GM12891 (cell line): ENCODE measurements around the gene DHRS9.

Experiments
- DNase-seq: peaks from one replicate; pipeline ENCODE4 v3.0.0; 2011; ENCODE audit warnings: low spot score; ENCODE audit not compliant: insufficient read length
- FAIRE-seq: peaks from 2 replicates; lab custom pipeline; 2011; peaks lifted over from hg19 to GRCh38; lab: Jason Lieb, UNC
- PAX5 ChIP-seq: IDR thresholded peaks from 2 replicates; pipeline ENCODE4 v1.6.1; 2011; ENCODE audit warnings: low read length, moderate library complexity, mild to moderate bottlenecking; ENCODE audit not compliant: insufficient read depth, severe bottlenecking
- POLR2A ChIP-seq: IDR thresholded peaks from 2 replicates; pipeline ENCODE4 v1.6.1; 2011; ENCODE audit warnings: low read depth, low read length, control low read depth
- POLR2AphosphoS5 ChIP-seq: IDR thresholded peaks from 2 replicates; pipeline ENCODE4 v1.6.1; 2011; ENCODE audit warnings: low read depth, low read length, control low read depth
- POU2F2 ChIP-seq: IDR thresholded peaks from 2 replicates; pipeline ENCODE4 v1.6.1; 2011; ENCODE audit warnings: low read depth, mild to moderate bottlenecking, control low read depth, low read length, moderate library complexity
- SPI1 ChIP-seq: IDR thresholded peaks from 2 replicates; pipeline ENCODE4 v1.6.1; 2011; ENCODE audit warnings: low read depth, low read length, control low read depth
- TAF1 ChIP-seq: IDR thresholded peaks from 2 replicates; pipeline ENCODE4 v1.6.1; 2011; ENCODE audit warnings: low read depth, low read length, control low read depth

DHRS9 gene

GRCh38 chr2:169077674-169078240, 8.4 kb downstream of the DHRS9 start:
- TF ChIP-seq TAF1 (no peak), PAX5 (no peak), POLR2A (no peak), POU2F2 (no peak), POLR2AphosphoS5 (no peak), SPI1 (no peak)
- no peak for DNase-seq
- no peak for FAIRE-seq

DNA sequence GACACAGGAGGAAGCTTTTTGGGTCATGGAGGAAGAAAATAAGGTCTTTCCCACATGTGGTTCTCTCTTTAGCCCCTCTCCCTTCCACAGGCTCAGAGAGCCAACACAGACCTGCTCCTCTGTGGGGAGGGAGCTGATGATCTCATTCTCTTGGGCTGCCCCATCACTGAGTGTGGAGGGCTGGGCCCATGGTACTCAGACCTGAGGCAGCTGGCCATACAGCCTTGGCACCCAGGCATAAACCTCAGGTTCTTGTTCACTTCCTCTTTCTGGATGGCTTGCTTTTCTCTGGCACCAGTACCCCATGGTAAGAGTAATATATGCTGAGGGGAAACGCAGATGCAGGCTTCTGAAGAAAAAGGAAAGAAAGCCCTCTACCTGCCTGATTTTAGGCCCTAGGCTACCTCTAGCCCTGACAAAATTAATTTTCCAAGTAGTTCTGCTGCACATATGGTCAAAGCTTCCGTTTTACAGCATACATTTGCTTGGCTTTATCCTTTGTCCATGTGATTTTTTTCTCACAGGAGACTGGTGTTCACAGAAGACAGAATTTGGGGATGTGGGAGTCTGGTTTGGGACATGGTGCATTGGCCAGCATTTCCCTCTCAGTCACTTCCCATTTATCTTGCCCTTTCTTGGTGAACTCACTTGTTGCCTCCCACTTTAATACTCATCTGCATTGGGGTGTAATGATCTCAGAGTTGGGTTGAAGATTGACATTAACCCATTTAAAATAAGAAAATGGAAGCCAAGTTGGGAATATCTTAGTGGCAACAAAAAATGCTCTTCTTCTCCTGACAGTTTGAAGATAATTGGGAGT, 11.1 kb downstream of the DHRS9 start:
- FAIRE-seq (no peak), DNase-seq (no peak)
- TF ChIP-seq TAF1: no peak
- peak; percentile 83 for TF ChIP-seq SPI1

DNA sequence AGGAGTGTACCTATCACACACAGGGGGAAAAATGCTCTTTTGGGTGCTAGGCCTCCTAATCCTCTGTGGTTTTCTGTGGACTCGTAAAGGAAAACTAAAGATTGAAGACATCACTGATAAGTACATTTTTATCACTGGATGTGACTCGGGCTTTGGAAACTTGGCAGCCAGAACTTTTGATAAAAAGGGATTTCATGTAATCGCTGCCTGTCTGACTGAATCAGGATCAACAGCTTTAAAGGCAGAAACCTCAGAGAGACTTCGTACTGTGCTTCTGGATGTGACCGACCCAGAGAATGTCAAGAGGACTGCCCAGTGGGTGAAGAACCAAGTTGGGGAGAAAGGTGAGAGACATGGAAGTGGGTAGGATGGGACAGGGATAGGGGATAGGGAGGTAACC, 12.2 kb downstream of the DHRS9 start:
- no peak for FAIRE-seq
- no peak for TF ChIP-seq POU2F2
- TF ChIP-seq SPI1: no peak
- no peak for TF ChIP-seq POLR2A
- no peak for TF ChIP-seq POLR2AphosphoS5
- TF ChIP-seq PAX5: no peak
- TF ChIP-seq TAF1: no peak
- no peak for DNase-seq

DNA sequence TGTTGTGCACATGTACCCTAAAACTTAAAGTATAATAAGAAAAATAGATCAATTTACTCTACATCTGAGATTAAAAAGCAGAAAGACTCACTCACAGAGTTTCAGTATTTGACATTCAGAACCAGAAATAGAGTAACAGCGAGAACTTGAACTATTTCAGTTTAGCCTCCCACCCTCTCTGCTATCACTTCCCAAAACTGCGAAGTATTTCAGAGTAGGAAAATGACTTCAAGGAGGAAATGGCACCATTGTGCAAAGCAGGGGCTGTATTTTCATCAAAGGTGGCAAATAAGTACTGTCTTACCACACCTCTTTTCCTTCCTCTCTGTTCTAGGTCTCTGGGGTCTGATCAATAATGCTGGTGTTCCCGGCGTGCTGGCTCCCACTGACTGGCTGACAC, 13.6 kb downstream of the DHRS9 start:
- no peak for DNase-seq

GRCh38 chr2:169086893-169087467, 17.6 kb downstream of the DHRS9 start:
- DNase-seq (no peak), FAIRE-seq (no peak)
- TF ChIP-seq POU2F2 (no peak), POLR2AphosphoS5 (no peak), TAF1 (no peak), PAX5 (no peak), POLR2A (no peak), SPI1 (no peak)

More for the DNA sequence above, 13.6 kb downstream of the DHRS9 start:
- TF ChIP-seq POU2F2 (no peak), SPI1 (peak; percentile 74)
- no peak for FAIRE-seq

DNA sequence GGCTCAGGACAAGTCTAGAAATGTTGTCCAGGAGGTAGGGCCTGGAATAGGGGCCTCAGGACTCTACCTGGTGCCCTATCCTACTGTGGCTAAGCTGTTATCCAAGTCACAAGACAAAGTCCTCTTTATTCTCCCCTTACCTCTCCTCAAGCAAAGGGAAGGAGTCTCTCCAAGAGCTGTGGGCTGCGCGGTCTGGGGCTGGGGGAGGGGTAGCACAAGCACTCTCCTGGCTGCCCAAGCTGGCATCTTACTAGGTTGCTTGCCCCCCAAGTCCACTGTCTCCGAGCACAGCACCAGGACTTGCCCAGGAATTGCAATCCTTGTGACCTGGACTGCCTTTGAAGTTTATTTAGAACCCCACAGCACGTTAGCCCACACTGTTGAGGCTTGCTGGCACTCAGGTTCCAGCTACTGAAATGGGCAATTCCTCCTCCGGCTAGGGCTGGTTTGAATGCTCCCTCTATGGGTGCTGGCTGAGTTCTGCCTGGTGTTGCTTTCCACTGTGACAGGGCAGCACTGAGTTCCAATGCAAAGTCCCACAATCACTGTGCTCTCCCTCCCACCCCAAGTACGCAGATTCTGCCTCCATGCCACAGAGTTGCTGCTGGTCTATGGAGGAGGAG, 18.5 kb downstream of the DHRS9 start:
- TF ChIP-seq POU2F2 (no peak), TAF1 (no peak), POLR2AphosphoS5 (no peak), PAX5 (no peak), SPI1 (no peak), POLR2A (no peak)
- no peak for FAIRE-seq
- DNase-seq: no peak

GRCh38 chr2:169089182-169089581, 19.8 kb downstream of the DHRS9 start:
- FAIRE-seq (no peak), DNase-seq (no peak)
- TF ChIP-seq POLR2AphosphoS5: no peak
- TF ChIP-seq POU2F2: no peak
- no peak for TF ChIP-seq POLR2A
- TF ChIP-seq TAF1: no peak
- no peak for TF ChIP-seq PAX5
- no peak for TF ChIP-seq SPI1

GRCh38 chr2:169090133-169090820, 20.9 kb downstream of the DHRS9 start:
- FAIRE-seq (no peak), DNase-seq (no peak)
- TF ChIP-seq SPI1: no peak
- TF ChIP-seq POU2F2: no peak
- TF ChIP-seq POLR2A: no peak
- no peak for TF ChIP-seq TAF1
- no peak for TF ChIP-seq POLR2AphosphoS5

DNA sequence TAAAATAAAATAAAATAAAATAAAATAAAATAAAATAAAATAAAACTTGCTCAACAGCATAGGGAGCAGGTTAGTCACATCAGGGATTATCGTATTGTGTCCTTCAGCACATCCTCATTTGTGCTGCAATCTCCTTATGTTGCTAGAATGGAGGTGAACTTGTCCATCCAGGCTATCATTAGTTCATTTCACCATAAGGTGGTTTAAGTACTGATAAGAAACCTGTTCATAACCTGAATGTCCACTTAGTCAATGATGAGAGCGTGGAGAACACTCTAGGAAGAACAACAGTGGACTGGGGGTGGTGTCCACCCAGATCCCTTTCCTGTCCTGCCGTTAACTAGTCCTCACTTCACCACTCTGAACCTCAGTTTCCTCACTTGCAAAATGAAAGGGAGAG, 21.9 kb downstream of the DHRS9 start:
- DNase-seq: no peak
- no peak for TF ChIP-seq POU2F2
- TF ChIP-seq POLR2AphosphoS5: no peak
- TF ChIP-seq TAF1: no peak
- TF ChIP-seq SPI1: no peak
- TF ChIP-seq PAX5: no peak
- TF ChIP-seq POLR2A: no peak
- no peak for FAIRE-seq
